Measurements from ENCODE around the gene TFDP3. TPM values are rescaled to one million over a fixed set of nuclear protein-coding genes. Genes with fewer than 3 reads are reported as not detected.

The TFDP3 gene
- not detected for total RNA-seq (2013)
- polyA plus RNA-seq (not detected), polyA minus RNA-seq (not detected in 2 replicates), total RNA-seq (0 to 0.23 (median 0) reads per million in 11 experiments)

- H3K4me3 Mint-ChIP-seq, result no peak within 1 kb of the TSS
- peak within 1 kb of the TSS in 1 of 7 donors; percentile 1 for H3K27ac Mint-ChIP-seq
Measured at GRCh38 chrX:133218329-133218728, at the start of gene TFDP3. Gene TFDP3, minus strand, starts transcription at chrX:133218354. Its CDS starts 95 bp downstream, at chrX:133218259.

GRCh38 chrX:133267621-133268020, 49.5 kb upstream of the TFDP3 start:
- no CpG with 5 or more reads among the region's 2 CpGs for WGBS (ENCODE audit: insufficient coverage)
- no peaks in the 10 kb centered on the region for H3K9me3 ChIP-seq (replicated peaks in 1 of 2; ENCODE audit: control insufficient read depth in 1 of 2, insufficient read depth in 1 of 2, low read length in 2 of 2)
- no peaks in the 10 kb centered on the region for H3K36me3 ChIP-seq (replicated peaks in 1 of 2; ENCODE audit: control insufficient read depth in 1 of 2, insufficient read depth in 2 of 2, low read length in 2 of 2)
- no peak overlapping the region for H3K4me3 Mint-ChIP-seq
- no peak overlapping the region for H3K27ac Mint-ChIP-seq
- no peaks in the 10 kb centered on the region for H4K20me1 ChIP-seq (ENCODE audit: insufficient read depth, low read length)
- H3K9me3 Mint-ChIP-seq, result peaks cover 0 to 5% (median 1%) of the 10 kb centered on the region in 7 donors
- H3K4me2 ChIP-seq (replicated peaks; ENCODE audit: extremely low read depth, low read length, poor library complexity, severe bottlenecking), result no peak overlapping the region
- no peak for TF ChIP-seq CTCF (IDR thresholded peaks at IDR 0.05)
- no peak for DNase-seq
- no peaks in the 10 kb centered on the region for H3K4me1 ChIP-seq (ENCODE audit: control insufficient read depth in 1 of 2, insufficient read depth in 2 of 2, low read length in 2 of 2)
- no peak overlapping the region for H3K27ac ChIP-seq (ENCODE audit: low read depth in 1 of 2, low read length in 2 of 2)
- H3K79me2 ChIP-seq (ENCODE audit: insufficient read depth, low read length), result no peaks in the 10 kb centered on the region
- H3K4me1 Mint-ChIP-seq, result peaks cover 2% of the 10 kb centered on the region
- no peaks in the 10 kb centered on the region for H3K36me3 Mint-ChIP-seq
- intact Hi-C loops (cut with micrococcal nuclease), result no loop called here
- H3K27me3 Mint-ChIP-seq (ENCODE audit: low read depth in 3 of 3), result peaks cover 0 to 5% (median 4%) of the 10 kb centered on the region in 3 donors
- no peak overlapping the region for H3K4me3 ChIP-seq (replicated peaks in 1 of 3; ENCODE audit: low read depth in 2 of 3, low read length in 3 of 3)
- no peaks in the 10 kb centered on the region for H3K27me3 ChIP-seq (ENCODE audit: control insufficient read depth in 2 of 2, insufficient read depth in 2 of 2, low read length in 2 of 2)
- H2AFZ ChIP-seq (ENCODE audit: insufficient read depth, low read depth, low read length, poor library complexity, severe bottlenecking), result no peak overlapping the region
- no peak overlapping the region for H3K9ac ChIP-seq (ENCODE audit: insufficient read depth, low read length, poor library complexity, severe bottlenecking)

More at GRCh38 chrX:133218329-133218728, at the start of gene TFDP3:
- intact Hi-C loops (cut with micrococcal nuclease), result no loop called here
- Mint-ChIP-seq H3K27me3 (ENCODE audit: low read depth in 3 of 3) (peaks cover 0 to 4% (median 3%) of the 10 kb centered on the region in 3 donors), H3K36me3 (no peaks in the 10 kb centered on the region), H3K9me3 (peaks cover 0 to 9% (median 6%) of the 10 kb centered on the region in 7 donors), H3K4me1 (no peaks in the 10 kb centered on the region)
- H3K9ac ChIP-seq (ENCODE audit: insufficient read depth, low read length, poor library complexity, severe bottlenecking), result no peak within 1 kb of the TSS
- no peaks in the 10 kb centered on the region for H4K20me1 ChIP-seq (ENCODE audit: insufficient read depth, low read length)
- no peaks in the 10 kb centered on the region for H3K79me2 ChIP-seq (ENCODE audit: insufficient read depth, low read length)
- WGBS (ENCODE audit: insufficient coverage), result 92% methylated on average over 7 of the region's 40 CpGs
- H3K4me1 ChIP-seq (ENCODE audit: control insufficient read depth in 1 of 2, insufficient read depth in 2 of 2, low read length in 2 of 2), result no peaks in the 10 kb centered on the region
- DNase-seq, result no peak
- no peak for TF ChIP-seq CTCF (IDR thresholded peaks at IDR 0.05)
- H3K36me3 ChIP-seq (replicated peaks in 1 of 2; ENCODE audit: control insufficient read depth in 1 of 2, insufficient read depth in 2 of 2, low read length in 2 of 2), result no peaks in the 10 kb centered on the region
- no peak within 1 kb of the TSS for H3K4me3 ChIP-seq (replicated peaks in 1 of 3; ENCODE audit: low read depth in 2 of 3, low read length in 3 of 3)
- H2AFZ ChIP-seq (ENCODE audit: insufficient read depth, low read depth, low read length, poor library complexity, severe bottlenecking), result no peak within 1 kb of the TSS
- no peak within 1 kb of the TSS for H3K27ac ChIP-seq (ENCODE audit: low read depth in 1 of 2, low read length in 2 of 2)
- no peaks in the 10 kb centered on the region for H3K27me3 ChIP-seq (ENCODE audit: control insufficient read depth in 2 of 2, insufficient read depth in 2 of 2, low read length in 2 of 2)
- H3K4me2 ChIP-seq (replicated peaks; ENCODE audit: extremely low read depth, low read length, poor library complexity, severe bottlenecking), result no peak within 1 kb of the TSS
- no peaks in the 10 kb centered on the region for H3K9me3 ChIP-seq (replicated peaks in 1 of 2; ENCODE audit: control insufficient read depth in 1 of 2, insufficient read depth in 1 of 2, low read length in 2 of 2)

Data from CD14-positive monocyte (primary cell).